HG03095 (cell line): ENCODE results near the gene SMPD3.

Source experiments
- ATAC-seq: cut with Tn5 transposase; IDR thresholded peaks from one replicate; pipeline ENCODE4 v1.9.1; 2021; ENCODE audit warnings: moderate library complexity; ENCODE audit not compliant: unreplicated experiment

Gene SMPD3

DNA sequence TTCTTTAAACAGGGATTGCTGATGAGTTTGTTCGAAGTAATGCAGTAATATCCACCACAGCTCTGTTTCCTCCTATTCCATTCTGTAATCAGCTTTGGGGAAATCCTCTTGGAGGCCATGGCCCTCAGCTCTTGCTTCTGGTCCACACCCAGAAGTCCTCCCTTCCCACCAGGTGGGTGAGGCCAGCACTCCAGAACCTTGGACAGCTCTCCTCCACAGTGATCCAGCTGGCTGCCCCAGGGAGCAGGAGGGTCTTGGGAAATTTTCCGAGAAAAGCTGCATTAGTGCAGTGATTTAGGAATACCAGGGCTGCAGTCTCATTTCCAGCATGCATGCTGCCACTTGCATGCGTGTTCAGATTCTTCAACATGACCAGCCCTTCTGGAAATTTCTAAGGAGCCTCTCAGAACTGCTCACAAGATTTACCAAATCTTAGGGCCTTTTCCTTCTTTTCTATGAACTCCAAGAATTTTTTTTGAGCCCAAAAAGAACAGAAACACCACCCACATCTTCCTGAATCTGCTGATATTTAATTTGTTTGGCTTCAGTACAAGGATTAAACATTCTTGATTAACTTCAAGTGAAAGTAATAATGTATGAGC is 4.2 kb downstream of the SMPD3 start:
- ATAC-seq: no peak

- ATAC-seq: no peak
Measured at GRCh38 chr16:68436581-68436980, 11.7 kb downstream of the SMPD3 start.

GRCh38 chr16:68434624-68435210 is 13.6 kb downstream of the SMPD3 start:
- no peak for ATAC-seq

- no peak for ATAC-seq
Measured at GRCh38 chr16:68433316-68433715, 15.0 kb downstream of the SMPD3 start.

DNA sequence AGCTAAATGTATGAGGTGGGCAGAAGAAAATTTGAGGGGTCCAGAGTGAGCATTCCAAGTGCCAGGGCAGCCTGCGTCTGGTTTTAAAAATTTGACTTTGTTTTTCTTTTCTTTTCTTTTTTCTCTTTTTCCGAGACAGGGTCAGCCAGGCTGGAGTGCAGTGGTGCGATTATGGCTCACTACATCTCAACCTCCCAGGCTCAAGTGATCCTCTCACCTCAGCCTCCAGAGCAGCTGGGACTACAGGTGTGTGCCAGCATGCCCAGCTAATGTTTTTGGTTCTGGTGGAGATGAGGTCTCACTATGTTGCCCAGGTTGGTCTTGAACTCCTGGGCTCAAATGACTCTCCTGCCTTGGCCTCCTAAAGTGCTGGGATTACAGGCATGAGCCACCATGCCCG is 15.6 kb downstream of the SMPD3 start:
- no peak for ATAC-seq

- ATAC-seq: no peak
Measured at GRCh38 chr16:68429076-68429854, 19.0 kb downstream of the SMPD3 start.

DNA sequence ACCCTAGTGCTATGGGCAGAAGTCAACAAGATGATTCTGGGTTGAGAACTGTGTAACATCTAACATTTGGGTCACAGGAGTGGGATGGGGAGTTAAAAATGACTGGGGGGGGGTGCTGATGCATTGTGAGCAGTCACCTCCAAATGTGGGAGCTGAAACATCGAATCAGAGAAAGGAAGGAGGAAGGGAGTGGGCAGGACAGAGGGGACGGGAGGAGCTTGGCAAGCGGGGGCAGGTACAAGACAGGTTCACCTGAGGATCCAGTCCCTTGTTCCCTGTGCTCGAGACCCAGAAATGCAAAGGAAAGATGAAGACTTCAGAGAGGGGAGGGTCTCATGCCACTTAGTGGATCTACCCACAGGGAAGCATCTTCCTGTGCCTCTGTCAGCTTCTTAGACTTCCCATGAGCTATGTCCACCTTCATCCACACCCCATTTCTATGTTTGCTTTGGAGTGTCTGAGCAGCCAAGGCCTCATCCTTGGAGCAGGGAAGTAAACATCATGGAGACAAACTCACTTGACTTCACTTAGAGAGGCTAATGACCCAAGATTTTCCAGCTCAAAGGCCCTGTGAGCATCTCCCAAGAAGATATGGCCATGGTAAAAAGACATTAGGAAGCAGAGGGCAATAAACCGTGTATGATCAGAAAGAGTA is 20.5 kb downstream of the SMPD3 start:
- ATAC-seq: no peak

- no peak for ATAC-seq
Measured at GRCh38 chr16:68426347-68426652, 22.0 kb downstream of the SMPD3 start.

DNA sequence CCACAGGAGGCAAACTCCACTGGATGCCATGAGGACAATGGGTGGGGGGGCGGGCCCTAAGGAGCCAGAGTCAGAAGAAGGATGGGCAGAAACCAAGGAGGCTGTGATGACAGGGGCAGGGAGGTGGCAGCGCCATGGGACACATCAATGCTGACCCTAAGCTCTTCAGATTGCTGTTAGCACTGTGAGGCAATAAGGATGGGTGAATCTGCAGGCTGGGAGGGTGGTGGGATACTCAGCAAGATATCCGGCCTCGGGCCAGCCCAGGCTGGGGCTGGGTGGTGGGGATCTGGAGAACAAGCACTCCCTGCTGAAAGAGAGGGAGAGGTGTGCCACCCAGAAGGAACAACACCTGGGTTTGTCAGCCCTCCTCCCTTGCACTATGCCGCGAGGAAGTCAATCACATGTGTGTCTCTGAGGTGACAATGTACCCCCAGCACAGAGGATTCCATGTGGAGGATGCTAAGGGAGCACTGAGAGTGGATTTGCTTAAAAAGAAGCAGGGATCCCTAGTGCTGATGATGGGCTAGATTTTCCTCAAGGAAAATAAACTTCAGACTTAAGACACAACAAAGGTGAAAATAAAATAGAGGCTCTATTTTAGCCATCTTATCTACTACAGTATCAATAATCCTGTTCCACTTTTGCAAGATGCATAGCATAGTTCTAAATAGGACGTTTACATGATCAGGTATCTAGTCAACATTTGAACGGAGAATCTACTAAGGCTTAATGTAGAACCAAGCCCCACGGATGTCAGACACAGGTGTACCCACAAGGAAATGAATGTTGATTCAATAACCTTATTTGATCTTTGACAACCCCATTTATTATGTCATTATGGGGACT is 22.6 kb downstream of the SMPD3 start:
- ATAC-seq: no peak

- ATAC-seq: no peak
Measured at GRCh38 chr16:68423771-68424170, 24.5 kb downstream of the SMPD3 start.

DNA sequence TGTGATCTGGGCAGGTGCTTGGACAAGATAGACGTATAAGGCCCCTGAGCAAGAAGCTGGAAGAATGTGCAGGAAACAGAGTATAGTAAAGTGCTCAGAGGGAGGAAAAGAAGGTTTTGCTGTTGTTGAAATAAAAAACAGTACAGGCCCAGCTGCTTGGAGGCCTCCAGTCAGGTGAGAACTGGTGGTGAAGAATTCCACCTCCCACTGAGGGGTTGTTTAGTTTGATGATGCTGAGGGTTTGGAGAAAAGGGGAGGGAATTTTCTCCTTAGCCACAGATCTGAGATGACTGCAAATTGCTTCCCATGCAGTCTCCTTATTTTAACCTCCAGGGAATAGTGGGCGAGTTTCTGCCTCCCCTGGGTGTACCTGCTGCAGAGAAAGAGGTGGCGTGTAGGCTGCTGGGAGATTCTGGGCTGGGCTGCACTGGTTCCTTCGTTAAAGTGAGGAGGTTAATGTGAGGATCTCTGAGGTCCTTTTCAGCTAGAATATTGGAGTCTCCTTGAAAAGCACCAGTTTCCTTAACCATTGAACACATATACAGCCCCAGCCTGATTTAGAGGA is 25.8 kb downstream of the SMPD3 start:
- ATAC-seq: no peak

- ATAC-seq: no peak
Measured at GRCh38 chr16:68421076-68421475, 27.2 kb downstream of the SMPD3 start.

DNA sequence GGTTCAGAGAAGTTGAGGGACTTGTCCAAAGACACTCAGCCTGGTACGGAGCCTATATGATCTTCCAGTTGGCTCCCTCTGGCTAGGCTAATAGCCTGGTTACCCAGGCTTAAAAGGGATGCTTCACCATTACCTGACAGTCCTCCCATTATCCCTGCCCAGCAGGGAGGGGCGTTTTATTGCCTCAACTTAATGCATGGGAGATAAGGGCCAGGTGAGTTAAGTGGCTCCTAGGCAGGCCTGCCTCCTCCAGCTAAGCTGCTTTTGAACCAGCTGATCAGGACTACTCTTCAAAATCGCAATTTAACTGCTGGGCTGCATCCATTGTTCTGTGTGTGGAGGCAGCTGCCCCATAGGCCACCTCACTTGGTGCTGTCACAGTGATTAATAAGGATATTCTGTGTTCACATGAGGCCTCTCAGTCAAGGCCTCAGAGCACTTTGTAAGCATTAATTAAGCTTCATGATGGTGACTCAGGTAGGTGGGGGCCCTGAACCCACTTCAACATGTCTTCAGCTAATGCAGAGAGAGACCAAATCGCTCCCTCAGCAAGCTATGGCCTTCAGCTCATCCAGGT is 27.9 kb downstream of the SMPD3 start:
- ATAC-seq: no peak

GRCh38 chr16:68417711-68418301 is 30.5 kb downstream of the SMPD3 start:
- ATAC-seq: peak; percentile 70

DNA sequence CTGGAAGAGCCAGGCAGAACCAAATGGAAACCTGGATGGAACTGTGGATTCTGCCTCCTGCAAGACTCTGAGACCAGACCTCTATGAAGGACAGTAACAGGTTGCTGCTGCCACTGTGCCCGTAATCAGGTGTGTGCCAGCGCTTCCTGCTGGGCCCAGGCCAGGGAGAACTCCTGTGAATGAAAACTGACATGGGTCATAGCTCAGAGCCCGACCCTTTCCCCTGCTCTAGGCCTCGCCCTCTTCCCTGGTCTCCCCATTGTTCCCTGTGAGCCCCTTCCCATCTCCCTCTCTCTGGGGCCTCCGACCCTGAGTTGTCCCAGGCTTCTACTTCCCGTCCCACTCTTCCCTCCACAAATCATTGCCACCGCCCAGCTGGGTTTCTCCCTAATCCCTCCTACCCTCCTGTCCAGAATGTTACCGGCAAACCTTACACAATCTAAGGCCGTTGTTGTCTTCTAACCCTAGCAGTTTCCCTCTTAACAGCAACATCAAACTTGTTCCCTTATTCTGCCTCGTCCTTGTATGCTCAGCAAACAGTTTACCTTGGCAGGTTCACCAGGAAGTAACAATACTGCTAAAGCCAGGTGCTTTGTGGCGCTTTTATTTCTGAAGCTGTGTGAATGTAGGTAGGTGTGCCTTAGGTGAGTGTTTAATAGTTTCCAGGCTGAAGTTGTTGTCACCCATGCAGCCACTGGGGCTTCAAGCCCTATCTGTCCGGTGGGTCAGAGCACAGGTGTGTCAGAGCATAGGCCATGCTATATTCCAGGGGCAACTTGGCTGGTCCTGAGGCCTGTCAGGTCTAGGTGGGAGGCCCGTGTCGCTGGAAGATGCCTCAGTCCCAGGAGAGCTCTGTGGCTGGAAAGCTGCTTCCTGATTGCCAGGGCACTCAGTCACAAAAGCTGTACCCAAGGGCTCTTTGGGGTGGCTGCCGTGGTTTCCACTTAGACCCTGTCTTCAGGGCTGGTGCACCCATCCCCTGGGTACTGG is 32.0 kb downstream of the SMPD3 start:
- ATAC-seq: no peak

- no peak for ATAC-seq
Measured at GRCh38 chr16:68414581-68414980, 33.7 kb downstream of the SMPD3 start.

- ATAC-seq: no peak
Measured at GRCh38 chr16:68412061-68412460, 36.2 kb downstream of the SMPD3 start.

DNA sequence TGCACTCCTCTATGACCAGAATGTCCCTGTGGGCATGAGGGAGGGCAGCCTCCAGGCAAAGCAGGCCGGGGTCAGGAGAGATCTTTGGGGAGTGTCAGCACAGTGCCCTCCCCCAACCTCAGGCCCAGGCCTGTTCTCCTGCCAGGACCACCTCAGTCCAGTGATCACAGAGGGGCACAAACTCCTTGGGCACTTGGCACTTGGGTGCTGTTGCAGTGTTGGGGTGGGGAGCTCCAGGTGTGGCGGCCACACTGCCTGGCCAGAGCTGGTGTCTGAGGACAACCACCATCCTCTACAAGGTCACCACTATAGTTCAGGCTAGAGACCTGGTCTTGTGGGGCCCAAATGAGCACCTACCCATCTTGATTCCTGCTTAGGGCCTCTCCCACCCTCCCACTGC is 37.2 kb downstream of the SMPD3 start:
- ATAC-seq: no peak

DNA sequence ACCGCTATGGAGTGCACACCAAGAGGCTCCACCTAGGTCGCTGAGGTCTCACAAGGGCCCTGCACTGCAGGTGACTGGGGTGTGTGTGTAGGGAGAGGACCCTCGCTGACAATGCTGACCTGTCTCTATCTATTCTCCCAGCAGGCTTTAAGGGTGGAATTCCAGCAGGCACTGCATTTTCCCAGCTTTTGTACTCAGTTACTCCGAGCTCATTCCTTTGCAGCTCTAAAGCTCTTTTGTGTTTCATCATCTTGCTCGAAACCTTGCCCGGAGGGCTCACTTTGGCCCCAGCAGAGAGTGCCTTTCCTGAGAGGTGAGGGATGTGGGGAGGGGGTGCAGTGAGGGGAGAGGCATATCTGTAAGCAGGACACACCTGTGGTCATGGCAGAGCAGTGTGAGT is 39.3 kb downstream of the SMPD3 start:
- no peak for ATAC-seq
